ENCODE data around the gene ANGPTL2. TPM values are rescaled to one million over a fixed set of nuclear protein-coding genes. Genes with fewer than 3 reads are reported as not detected.
A peak's percentile ranks its signal among the peaks of the same experiment; 100 is the strongest.

Gene ANGPTL2
- total and polyA plus RNA-seq, 5 donors from 2014 or later: not detected

DNA sequence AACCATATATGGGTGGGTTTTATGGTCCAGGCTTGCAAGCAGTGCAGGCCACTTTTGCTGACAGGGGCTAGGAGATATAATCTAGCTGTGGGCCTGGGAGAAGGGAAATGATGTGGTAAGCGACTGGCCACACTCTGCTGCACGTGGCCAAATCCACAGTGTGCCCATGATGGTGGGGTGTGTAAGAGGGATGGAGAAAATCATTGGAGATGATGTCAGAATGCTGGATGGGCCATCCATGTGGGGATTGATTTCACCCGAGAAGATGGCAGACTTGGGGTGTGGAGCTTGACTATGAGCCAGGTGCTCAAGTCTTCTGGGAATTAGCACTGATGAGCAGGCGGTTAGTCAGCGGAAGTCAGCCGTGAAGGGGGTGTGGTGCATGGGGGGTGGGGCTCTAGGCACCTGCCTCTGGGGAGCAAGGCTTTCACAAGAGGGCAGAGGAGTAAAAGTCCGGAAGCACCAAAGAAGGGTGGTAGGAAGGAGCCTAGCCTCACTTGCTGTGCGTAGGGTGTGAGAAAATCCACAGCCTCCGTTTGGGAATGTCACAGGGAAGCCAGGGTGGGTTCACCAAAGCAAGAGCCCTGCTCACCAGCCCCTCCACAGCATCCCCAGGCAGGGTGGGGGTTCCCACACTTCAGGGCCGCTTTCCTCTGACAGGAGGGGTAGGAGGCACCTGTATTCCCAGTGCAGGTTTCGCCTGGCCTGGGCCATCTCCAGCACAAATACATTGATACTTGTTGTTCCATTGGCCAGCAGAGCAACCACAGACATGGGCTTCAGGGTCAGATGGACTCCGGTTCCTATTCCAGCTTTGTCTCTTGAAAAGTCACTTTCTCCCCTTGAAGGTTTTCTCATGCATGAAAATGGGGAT lies 44.5 kb upstream of the ANGPTL2 start:
- H3K27ac ChIP-seq (ENCODE audit: insufficient read depth, low read length, poor library complexity, severe bottlenecking): no peak overlapping the region
- H3K27ac Mint-ChIP-seq: no peak overlapping the region

DNA sequence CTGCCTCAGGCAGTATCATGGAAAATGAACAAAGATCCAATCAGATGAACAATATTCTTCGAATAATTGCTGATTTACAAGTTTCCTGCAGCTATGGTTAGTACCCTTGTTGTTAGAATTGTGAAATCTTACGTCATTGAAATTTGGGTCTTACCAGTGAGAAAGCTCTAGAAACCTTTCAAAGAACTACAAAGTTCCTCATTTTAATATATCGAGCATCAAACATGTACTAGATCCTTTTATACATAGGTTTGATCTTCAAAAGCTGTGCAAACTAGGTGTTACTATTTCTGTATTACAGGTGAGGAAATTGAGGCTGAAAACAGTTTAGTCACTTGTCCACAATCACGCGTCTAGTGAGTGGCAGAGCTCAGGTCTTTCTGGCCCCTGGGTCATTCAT lies 43.7 kb upstream of the ANGPTL2 start:
- ATAC-seq (ENCODE audit: low read depth in 2 of 2): no peak
- H3K4me3 Mint-ChIP-seq: no peak overlapping the region
- H3K4me3 ChIP-seq (ENCODE audit: low read depth, low read length): no peak overlapping the region
- H3K27me3 Mint-ChIP-seq: no peaks in the 10 kb centered on the region
- no peaks in the 10 kb centered on the region for H3K9me3 ChIP-seq (ENCODE audit: control insufficient read depth in 2 of 2, low read length in 2 of 2)
- H3K9me3 Mint-ChIP-seq: no peaks in the 10 kb centered on the region
- H3K36me3 Mint-ChIP-seq: peaks cover 16% of the 10 kb centered on the region
- H3K4me1 Mint-ChIP-seq: peaks cover 0 to 24% (median 16%) of the 10 kb centered on the region in 4 donors
- H3K27ac Mint-ChIP-seq: no peak overlapping the region
- H3K27me3 ChIP-seq (ENCODE audit: control insufficient read depth, insufficient read depth, low read length): no peaks in the 10 kb centered on the region
- peaks cover 2% of the 10 kb centered on the region for H3K36me3 ChIP-seq (ENCODE audit: control insufficient read depth, insufficient read depth, low read length)
- H3K4me1 ChIP-seq (ENCODE audit: control insufficient read depth, insufficient read depth, low read length, poor library complexity, severe bottlenecking): peaks cover 7% of the 10 kb centered on the region
- no peak for DNase-seq
- H3K27ac ChIP-seq (ENCODE audit: insufficient read depth, low read length, poor library complexity, severe bottlenecking): no peak overlapping the region

More for the DNA sequence above, 44.5 kb upstream of the ANGPTL2 start:
- H3K27me3 Mint-ChIP-seq: no peaks in the 10 kb centered on the region
- H3K4me1 Mint-ChIP-seq: peaks cover 0 to 22% (median 13%) of the 10 kb centered on the region in 4 donors
- H3K9me3 Mint-ChIP-seq: no peaks in the 10 kb centered on the region
- H3K4me3 Mint-ChIP-seq: no peak overlapping the region
- Histone ChIP-seq H3K4me1 (ENCODE audit: control insufficient read depth, insufficient read depth, low read length, poor library complexity, severe bottlenecking) (peaks cover 7% of the 10 kb centered on the region), H3K27me3 (ENCODE audit: control insufficient read depth, insufficient read depth, low read length) (no peaks in the 10 kb centered on the region), H3K4me3 (ENCODE audit: low read depth, low read length) (no peak overlapping the region), H3K36me3 (ENCODE audit: control insufficient read depth, insufficient read depth, low read length) (peaks cover 2% of the 10 kb centered on the region), H3K9me3 (ENCODE audit: control insufficient read depth in 2 of 2, low read length in 2 of 2) (no peaks in the 10 kb centered on the region)
- peak in 1 of 3 donors; percentile 9 for DNase-seq
- ATAC-seq (ENCODE audit: low read depth in 2 of 2): peak; percentile 16 to 38
- peaks cover 16% of the 10 kb centered on the region for H3K36me3 Mint-ChIP-seq

DNA sequence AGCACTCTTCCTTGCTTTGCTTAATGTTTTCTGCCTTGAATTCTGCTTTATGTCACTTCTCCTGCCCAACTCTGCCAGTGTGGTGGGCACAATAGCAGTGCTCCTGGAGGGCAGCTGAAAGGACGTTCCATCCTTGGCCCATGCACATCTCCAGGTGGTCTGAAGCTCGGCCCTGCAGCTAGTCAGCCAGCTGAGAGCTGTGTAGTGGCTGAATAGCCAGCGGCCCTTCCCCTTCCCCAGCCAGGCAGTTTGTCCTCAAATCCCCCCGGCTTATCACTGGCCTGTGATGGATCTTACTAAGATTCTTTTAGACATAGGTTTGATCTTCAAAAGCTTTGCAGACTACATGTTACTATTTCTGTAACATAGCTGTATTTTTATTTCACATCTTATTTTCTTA lies 42.7 kb upstream of the ANGPTL2 start:
- Histone ChIP-seq H3K27me3 (ENCODE audit: control insufficient read depth, insufficient read depth, low read length) (no peaks in the 10 kb centered on the region), H3K4me1 (ENCODE audit: control insufficient read depth, insufficient read depth, low read length, poor library complexity, severe bottlenecking) (peaks cover 7% of the 10 kb centered on the region), H3K36me3 (ENCODE audit: control insufficient read depth, insufficient read depth, low read length) (peaks cover 2% of the 10 kb centered on the region), H3K9me3 (ENCODE audit: control insufficient read depth in 2 of 2, low read length in 2 of 2) (no peaks in the 10 kb centered on the region), H3K4me3 (ENCODE audit: low read depth, low read length) (no peak overlapping the region), H3K27ac (ENCODE audit: insufficient read depth, low read length, poor library complexity, severe bottlenecking) (no peak overlapping the region)
- ATAC-seq (ENCODE audit: low read depth in 2 of 2) (no peak), DNase-seq (no peak)
- Mint-ChIP-seq H3K4me3 (no peak overlapping the region), H3K27me3 (no peaks in the 10 kb centered on the region), H3K9me3 (no peaks in the 10 kb centered on the region), H3K4me1 (peaks cover 0 to 24% (median 16%) of the 10 kb centered on the region in 4 donors), H3K27ac (no peak overlapping the region), H3K36me3 (peaks cover 16% of the 10 kb centered on the region)

DNA sequence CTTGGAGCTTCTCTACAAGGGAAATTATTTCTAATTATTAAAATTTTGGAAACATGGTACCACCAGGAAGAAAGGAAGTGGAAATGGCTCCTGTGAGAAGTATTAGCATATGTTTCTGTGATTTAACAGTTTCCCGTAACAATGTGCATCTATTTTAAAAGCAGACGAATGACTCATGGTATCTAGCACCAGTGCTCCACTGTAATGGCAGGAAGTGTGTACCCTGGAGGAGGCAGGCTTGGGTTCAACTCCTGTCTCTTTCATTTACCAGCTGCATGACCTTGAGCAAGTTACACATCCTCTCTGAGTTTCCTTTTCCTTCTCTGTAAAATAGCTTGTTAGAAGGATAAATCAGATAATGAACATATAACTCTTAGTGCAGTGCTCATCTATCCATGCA lies 41.0 kb upstream of the ANGPTL2 start:
- Histone ChIP-seq H3K27ac (ENCODE audit: insufficient read depth, low read length, poor library complexity, severe bottlenecking) (no peak overlapping the region), H3K9me3 (ENCODE audit: control insufficient read depth in 2 of 2, low read length in 2 of 2) (no peaks in the 10 kb centered on the region), H3K36me3 (ENCODE audit: control insufficient read depth, insufficient read depth, low read length) (no peaks in the 10 kb centered on the region), H3K27me3 (ENCODE audit: control insufficient read depth, insufficient read depth, low read length) (no peaks in the 10 kb centered on the region), H3K4me1 (ENCODE audit: control insufficient read depth, insufficient read depth, low read length, poor library complexity, severe bottlenecking) (peaks cover 7% of the 10 kb centered on the region), H3K4me3 (ENCODE audit: low read depth, low read length) (no peak overlapping the region)
- ATAC-seq (ENCODE audit: low read depth in 2 of 2): peak; percentile 46 to 48
- peaks cover 0 to 24% (median 16%) of the 10 kb centered on the region in 4 donors for H3K4me1 Mint-ChIP-seq
- peaks cover 13% of the 10 kb centered on the region for H3K36me3 Mint-ChIP-seq
- H3K9me3 Mint-ChIP-seq: no peaks in the 10 kb centered on the region
- no peaks in the 10 kb centered on the region for H3K27me3 Mint-ChIP-seq
- peak in 1 of 3 donors; percentile 43 for DNase-seq
- peak overlapping the region in 2 of 3 donors; percentile 22 to 81 for H3K27ac Mint-ChIP-seq
- H3K4me3 Mint-ChIP-seq: no peak overlapping the region

DNA sequence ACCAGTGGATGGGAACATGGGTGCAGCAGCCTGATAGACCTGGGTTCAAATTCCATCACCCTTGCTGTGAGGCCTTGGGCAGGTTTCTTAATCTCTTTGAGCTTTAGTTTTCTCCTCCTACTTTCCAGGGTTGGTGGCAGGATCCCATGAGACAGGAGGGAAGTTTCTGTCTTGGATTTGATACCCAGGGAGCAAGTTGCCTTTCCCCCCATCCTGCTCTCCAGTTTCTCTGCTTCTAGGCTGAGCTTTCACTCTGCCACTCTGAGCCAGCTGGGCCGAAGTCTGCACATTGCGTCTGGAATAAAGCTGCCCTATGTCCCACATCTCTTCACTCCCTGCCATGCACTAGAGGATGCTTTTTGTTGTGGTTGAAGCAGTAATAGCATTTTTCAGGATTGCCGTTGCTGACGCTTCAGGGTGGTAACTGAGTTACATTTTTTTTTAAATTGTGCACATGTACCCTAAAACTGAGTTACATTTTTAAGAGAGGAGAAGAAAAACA lies 40.5 kb upstream of the ANGPTL2 start:
- no peaks in the 10 kb centered on the region for H3K27me3 ChIP-seq (ENCODE audit: control insufficient read depth, insufficient read depth, low read length)
- H3K27ac ChIP-seq (ENCODE audit: insufficient read depth, low read length, poor library complexity, severe bottlenecking): no peak overlapping the region
- H3K27ac Mint-ChIP-seq: peak overlapping the region in 1 of 3 donors; percentile 81
- peaks cover 7% of the 10 kb centered on the region for H3K4me1 ChIP-seq (ENCODE audit: control insufficient read depth, insufficient read depth, low read length, poor library complexity, severe bottlenecking)
- no peaks in the 10 kb centered on the region for H3K9me3 ChIP-seq (ENCODE audit: control insufficient read depth in 2 of 2, low read length in 2 of 2)
- H3K9me3 Mint-ChIP-seq: no peaks in the 10 kb centered on the region
- peaks cover 0 to 24% (median 16%) of the 10 kb centered on the region in 4 donors for H3K4me1 Mint-ChIP-seq
- ATAC-seq (ENCODE audit: low read depth in 2 of 2) (no peak), DNase-seq (no peak)
- H3K36me3 ChIP-seq (ENCODE audit: control insufficient read depth, insufficient read depth, low read length): no peaks in the 10 kb centered on the region
- no peak overlapping the region for H3K4me3 ChIP-seq (ENCODE audit: low read depth, low read length)
- H3K27me3 Mint-ChIP-seq: no peaks in the 10 kb centered on the region
- peaks cover 11% of the 10 kb centered on the region for H3K36me3 Mint-ChIP-seq
- no peak overlapping the region for H3K4me3 Mint-ChIP-seq

DNA sequence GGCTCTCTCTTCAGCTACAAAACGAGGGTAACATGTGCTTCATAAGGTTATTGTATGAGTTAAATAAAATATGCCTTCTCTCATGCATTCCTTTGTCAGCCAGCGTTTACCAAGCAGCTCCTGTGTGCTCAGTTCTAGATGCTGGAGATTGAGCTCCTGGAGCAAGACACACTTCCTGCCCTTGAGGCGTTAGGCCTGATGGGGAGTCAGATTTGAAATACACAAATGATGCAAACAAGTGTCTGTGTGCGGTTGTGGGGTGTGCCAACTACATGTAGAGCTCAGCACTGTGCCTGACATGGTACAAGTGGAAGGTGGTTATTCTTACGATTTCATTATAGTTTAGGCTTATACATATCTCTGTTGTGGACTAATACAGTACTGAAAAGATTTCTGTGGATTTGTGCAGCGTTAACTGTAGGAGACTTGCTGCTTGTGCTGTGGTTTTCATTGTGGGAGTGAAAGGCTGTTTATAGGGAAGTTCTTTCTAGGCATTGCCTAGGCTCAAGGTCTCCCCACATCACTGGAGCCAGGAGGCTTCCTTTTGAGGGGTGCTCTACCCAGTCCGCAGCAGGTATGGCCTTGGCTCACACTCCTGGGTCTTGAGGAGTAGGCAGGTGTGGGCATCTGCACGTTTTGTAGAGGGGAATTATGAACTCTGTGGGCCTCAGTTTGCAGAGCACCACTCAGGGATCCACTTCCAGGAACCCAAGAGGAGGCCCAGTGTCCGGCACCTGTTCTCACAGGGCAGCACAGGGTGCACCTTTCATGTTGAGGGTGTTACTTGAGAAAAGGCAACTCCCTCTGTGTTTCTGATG lies 39.8 kb upstream of the ANGPTL2 start:
- no peaks in the 10 kb centered on the region for H3K36me3 ChIP-seq (ENCODE audit: control insufficient read depth, insufficient read depth, low read length)
- Mint-ChIP-seq H3K4me3 (no peak overlapping the region), H3K27me3 (no peaks in the 10 kb centered on the region), H3K9me3 (no peaks in the 10 kb centered on the region), H3K27ac (peak overlapping the region in 2 of 3 donors; percentile 73 to 81), H3K4me1 (peaks cover 0 to 24% (median 16%) of the 10 kb centered on the region in 4 donors), H3K36me3 (peaks cover 5% of the 10 kb centered on the region)
- no peak overlapping the region for H3K27ac ChIP-seq (ENCODE audit: insufficient read depth, low read length, poor library complexity, severe bottlenecking)
- DNase-seq: peak in 1 of 3 donors; percentile 7
- H3K27me3 ChIP-seq (ENCODE audit: control insufficient read depth, insufficient read depth, low read length): no peaks in the 10 kb centered on the region
- no peaks in the 10 kb centered on the region for H3K9me3 ChIP-seq (ENCODE audit: control insufficient read depth in 2 of 2, low read length in 2 of 2)
- peak; percentile 30 to 40 for ATAC-seq (ENCODE audit: low read depth in 2 of 2)
- no peak overlapping the region for H3K4me3 ChIP-seq (ENCODE audit: low read depth, low read length)
- peaks cover 7% of the 10 kb centered on the region for H3K4me1 ChIP-seq (ENCODE audit: control insufficient read depth, insufficient read depth, low read length, poor library complexity, severe bottlenecking)

DNA sequence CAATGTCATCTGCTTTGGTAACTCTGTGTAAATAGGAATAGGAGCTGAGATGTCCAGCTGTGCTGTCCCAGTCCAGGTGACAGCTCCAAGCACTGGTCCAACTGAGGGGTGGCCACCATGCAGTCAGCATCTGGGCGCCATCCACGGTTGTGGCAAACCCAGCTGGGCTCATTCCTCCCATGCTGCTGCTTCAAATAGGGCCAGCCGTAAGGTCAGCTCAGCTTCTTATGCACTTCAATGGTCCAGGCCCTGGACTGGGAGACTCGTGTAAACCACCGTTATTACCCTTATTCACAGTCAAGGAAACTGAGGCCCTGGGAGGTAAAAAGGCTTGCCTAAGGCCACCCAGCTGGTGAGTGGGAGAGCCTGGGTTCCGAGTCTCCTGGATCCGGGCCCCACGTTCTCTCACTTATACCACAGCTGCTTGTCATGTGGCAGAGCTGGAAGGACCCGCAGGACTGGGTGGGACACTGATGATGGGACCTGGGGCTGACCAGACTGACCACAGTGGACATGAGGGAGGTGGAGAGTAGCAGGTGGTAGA lies 38.7 kb upstream of the ANGPTL2 start:
- Mint-ChIP-seq H3K36me3 (no peaks in the 10 kb centered on the region), H3K27me3 (no peaks in the 10 kb centered on the region), H3K4me1 (peaks cover 0 to 24% (median 16%) of the 10 kb centered on the region in 4 donors), H3K27ac (peak overlapping the region in 2 of 3 donors; percentile 70 to 81), H3K9me3 (no peaks in the 10 kb centered on the region), H3K4me3 (no peak overlapping the region)
- Histone ChIP-seq H3K27me3 (ENCODE audit: control insufficient read depth, insufficient read depth, low read length) (no peaks in the 10 kb centered on the region), H3K27ac (ENCODE audit: insufficient read depth, low read length, poor library complexity, severe bottlenecking) (no peak overlapping the region), H3K4me3 (ENCODE audit: low read depth, low read length) (no peak overlapping the region), H3K36me3 (ENCODE audit: control insufficient read depth, insufficient read depth, low read length) (no peaks in the 10 kb centered on the region), H3K9me3 (ENCODE audit: control insufficient read depth in 2 of 2, low read length in 2 of 2) (no peaks in the 10 kb centered on the region), H3K4me1 (ENCODE audit: control insufficient read depth, insufficient read depth, low read length, poor library complexity, severe bottlenecking) (peaks cover 7% of the 10 kb centered on the region)
- no peak for ATAC-seq (ENCODE audit: low read depth in 2 of 2)
- no peak for DNase-seq
